Hepatocyte (in vitro differentiated cells): ENCODE data around the gene BHMT2. TPM values are rescaled to one million over a fixed set of nuclear protein-coding genes. Genes with fewer than 3 reads are reported as not detected.

Experiments used
- DNase-seq: peaks from one replicate; pipeline ENCODE4 v3.0.0-alpha.2; 2016; ENCODE audit warnings: low spot score
- H2AFZ ChIP-seq: fragments of 200-600 bp; sonication (generic); 2 replicates; pipeline ENCODE4 v1.6.0; 2016; ENCODE audit warnings: antibody characterized with exemption, mild to moderate bottlenecking
- H3K27ac ChIP-seq: fragments of 200-600 bp; sonication (generic); 2 replicates; pipeline ENCODE4 v1.5.1; 2016; ENCODE audit warnings: mild to moderate bottlenecking
- H3K27me3 ChIP-seq: fragments of 200-600 bp; sonication (generic); 2 replicates; pipeline ENCODE4 v1.6.1; 2016
- H3K36me3 ChIP-seq: fragments of 200-600 bp; sonication (generic); replicated peaks from 2 replicates; pipeline ENCODE4 v1.5.1; 2016; ENCODE audit warnings: low read depth; ENCODE audit not compliant: insufficient read depth
- H3K4me1 ChIP-seq: fragments of 200-600 bp; sonication (generic); 2 replicates; pipeline ENCODE4 v1.5.1; 2016; ENCODE audit warnings: mild to moderate bottlenecking, moderate library complexity; ENCODE audit not compliant: insufficient read depth
- H3K4me2 ChIP-seq: fragments of 200-600 bp; sonication (generic); 2 replicates; pipeline ENCODE4 v1.6.0; 2016
- H3K4me3 ChIP-seq: fragments of 200-600 bp; sonication (generic); 2 replicates; pipeline ENCODE4 v1.5.1; 2016; ENCODE audit warnings: mild to moderate bottlenecking
- H3K79me2 ChIP-seq: fragments of 200-600 bp; sonication (generic); 2 replicates; pipeline ENCODE4 v1.6.0; 2017; ENCODE audit warnings: mild to moderate bottlenecking
- H3K9me2 ChIP-seq: fragments of 200-600 bp; sonication (generic); replicated peaks from 2 replicates; pipeline ENCODE4 v1.6.0; 2017; ENCODE audit warnings: mild to moderate bottlenecking; ENCODE audit not compliant: insufficient read depth
- H3K9me3 ChIP-seq: fragments of 200-600 bp; sonication (generic); 2 replicates; pipeline ENCODE4 v1.5.1; 2016; ENCODE audit warnings: low read depth, mild to moderate bottlenecking
- H4K20me1 ChIP-seq: fragments of 200-600 bp; sonication (generic); 2 replicates; pipeline ENCODE4 v1.6.0; 2016; ENCODE audit warnings: mild to moderate bottlenecking; ENCODE audit not compliant: insufficient read depth, poor library complexity, severe bottlenecking
- CTCF ChIP-seq: fragments of 200-600 bp; sonication (generic); IDR thresholded peaks from 2 replicates; pipeline ENCODE4 v1.5.1; 2016; ENCODE audit warnings: antibody characterized with exemption, mild to moderate bottlenecking; ENCODE audit not compliant: poor library complexity
- EZH2 ChIP-seq: fragments of 200-600 bp; sonication (generic); IDR thresholded peaks from 2 replicates; pipeline ENCODE4 v1.6.1; 2016; ENCODE audit warnings: antibody characterized with exemption, mild to moderate bottlenecking, borderline replicate concordance
- EZH2phosphoT487 ChIP-seq: fragments of 200-600 bp; sonication (generic); IDR thresholded peaks from one replicate; pipeline ENCODE4 v1.6.1; 2018; ENCODE audit warnings: antibody characterized with exemption, mild to moderate bottlenecking, low read depth, moderate library complexity; ENCODE audit not compliant: unreplicated experiment, severe bottlenecking
- WGBS: methylation state at CpG from one replicate; pipeline ENCODE4 v1.1.6; 2016; ENCODE audit warnings: low lambda C conversion rate; ENCODE audit errors: missing lambda C conversion rate; 5-methylcytosine and 5-hydroxymethylcytosine counted together
- polyA plus RNA-seq: library from polyadenylated mRNA; unstranded; fragments of >200 nt; fragmentation: Nextera tagmentation; extraction: Ambion mirVana; gene quantifications from 2 replicates; pipeline ENCODE4 v1.2.1, GENCODE V29; 2016
- total RNA-seq: library from RNA; depleted of rRNA; stranded (reverse); fragments of >200 nt; gene quantifications from 2 replicates; pipeline ENCODE4 v1.2.3, GENCODE V29; 2014

BHMT2 gene
- total and polyA plus RNA-seq, 2 experiments from 2014 or later = not detected

DNA sequence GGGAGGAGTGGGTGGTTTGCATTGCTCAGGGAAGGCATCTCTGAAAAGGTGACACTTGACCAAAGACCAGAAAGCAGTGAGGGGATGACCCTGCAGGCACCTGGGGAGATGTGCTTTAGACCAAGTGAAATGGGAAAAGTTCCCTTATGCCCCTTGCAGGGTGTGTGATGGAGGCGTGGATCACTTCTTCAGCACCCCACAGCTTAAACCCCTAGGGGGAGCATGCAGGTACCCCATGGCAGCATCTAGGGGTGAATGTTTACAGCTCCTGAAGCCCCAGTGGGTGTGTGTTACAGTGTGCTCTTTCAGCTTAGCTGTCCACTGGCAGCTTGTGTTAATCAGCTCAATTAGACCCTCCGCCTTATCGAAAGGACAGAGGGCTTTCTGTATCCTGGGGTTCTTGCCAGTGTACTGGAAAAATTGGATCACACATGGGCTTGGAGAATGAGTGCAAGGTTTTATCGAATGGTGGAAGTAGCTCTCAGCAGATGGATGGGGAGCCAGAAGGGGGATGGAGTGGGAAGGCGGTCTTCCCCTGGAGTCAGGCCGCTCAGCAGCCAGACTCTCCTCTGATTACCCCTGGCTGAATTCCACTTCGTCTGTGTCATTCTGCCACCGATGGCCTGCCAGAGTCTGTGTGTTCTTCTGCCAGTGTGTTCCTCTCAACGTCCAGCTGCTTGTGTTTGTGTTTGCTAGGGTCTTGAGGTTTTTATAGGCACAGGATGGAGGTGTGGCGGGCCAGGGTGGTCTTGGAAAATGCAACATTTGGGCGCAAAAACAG lies 6.3 kb downstream of the BHMT2 start:
- no peaks in the 10 kb centered on the region for H3K36me3 ChIP-seq
- no peaks in the 10 kb centered on the region for H3K27me3 ChIP-seq
- TF ChIP-seq EZH2 (no peak), EZH2phosphoT487 (no peak), CTCF (no peak)
- no peaks in the 10 kb centered on the region for H3K9me3 ChIP-seq
- no peak overlapping the region for H3K27ac ChIP-seq
- no peak for DNase-seq
- no peak overlapping the region for H2AFZ ChIP-seq
- no peaks in the 10 kb centered on the region for H3K79me2 ChIP-seq
- H3K4me3 ChIP-seq = no peak overlapping the region
- no peaks in the 10 kb centered on the region for H4K20me1 ChIP-seq
- no peaks in the 10 kb centered on the region for H3K4me1 ChIP-seq
- H3K9me2 ChIP-seq = no peaks in the 10 kb centered on the region
- no peak overlapping the region for H3K4me2 ChIP-seq
- WGBS = 89% methylated on average over 11 of the region's 11 CpGs

DNA sequence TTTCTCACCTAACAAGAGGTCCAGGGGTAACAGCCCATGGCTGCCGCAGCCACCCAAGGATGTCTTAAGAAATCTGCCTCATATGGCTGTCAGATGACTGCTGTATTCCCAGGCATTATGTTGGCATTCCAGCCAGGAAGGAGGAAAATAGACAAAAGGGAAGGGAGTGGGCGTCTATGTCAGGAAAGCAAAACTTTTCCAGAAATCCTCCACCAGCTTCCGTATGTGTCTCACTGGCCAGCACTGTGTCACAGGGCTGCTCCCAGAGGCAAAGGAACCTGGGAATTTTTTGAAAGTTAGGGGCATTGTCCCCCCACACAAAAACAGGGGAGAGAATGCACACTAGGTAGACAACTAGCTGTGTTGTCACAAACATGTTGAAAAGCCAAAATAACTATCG lies 7.3 kb downstream of the BHMT2 start:
- WGBS = 87% methylated on average over 4 of the region's 4 CpGs
- DNase-seq = no peak
- no peak overlapping the region for H3K4me2 ChIP-seq
- no peaks in the 10 kb centered on the region for H3K27me3 ChIP-seq
- TF ChIP-seq EZH2phosphoT487 = no peak
- no peak for TF ChIP-seq CTCF
- TF ChIP-seq EZH2 = no peak
- no peaks in the 10 kb centered on the region for H3K36me3 ChIP-seq
- H3K27ac ChIP-seq = no peak overlapping the region
- H2AFZ ChIP-seq = no peak overlapping the region
- H3K9me3 ChIP-seq = no peaks in the 10 kb centered on the region
- no peak overlapping the region for H3K4me3 ChIP-seq
- H3K4me1 ChIP-seq = no peaks in the 10 kb centered on the region
- H3K79me2 ChIP-seq = no peaks in the 10 kb centered on the region
- no peaks in the 10 kb centered on the region for H3K9me2 ChIP-seq
- no peaks in the 10 kb centered on the region for H4K20me1 ChIP-seq

GRCh38 chr5:79077680-79078365 lies 8.3 kb downstream of the BHMT2 start:
- TF ChIP-seq EZH2phosphoT487 = no peak
- no peaks in the 10 kb centered on the region for H3K9me2 ChIP-seq
- no peaks in the 10 kb centered on the region for H3K36me3 ChIP-seq
- WGBS = 37% methylated on average over 3 of the region's 3 CpGs
- H3K4me2 ChIP-seq = no peak overlapping the region
- no peak for DNase-seq
- H2AFZ ChIP-seq = no peak overlapping the region
- H3K79me2 ChIP-seq = no peaks in the 10 kb centered on the region
- no peaks in the 10 kb centered on the region for H4K20me1 ChIP-seq
- H3K27ac ChIP-seq = no peak overlapping the region
- H3K27me3 ChIP-seq = no peaks in the 10 kb centered on the region
- no peaks in the 10 kb centered on the region for H3K9me3 ChIP-seq
- no peak overlapping the region for H3K4me3 ChIP-seq
- H3K4me1 ChIP-seq = no peaks in the 10 kb centered on the region

- Histone ChIP-seq H3K9me3 (no peaks in the 10 kb centered on the region), H3K36me3 (no peaks in the 10 kb centered on the region), H2AFZ (no peak overlapping the region), H3K79me2 (no peaks in the 10 kb centered on the region), H3K4me1 (no peaks in the 10 kb centered on the region), H3K27ac (no peak overlapping the region), H3K27me3 (no peaks in the 10 kb centered on the region), H3K4me3 (no peak overlapping the region), H4K20me1 (no peaks in the 10 kb centered on the region), H3K9me2 (no peaks in the 10 kb centered on the region), H3K4me2 (no peak overlapping the region)
- WGBS = 92% methylated on average over 2 of the region's 2 CpGs
- DNase-seq = no peak
- TF ChIP-seq EZH2 (no peak), EZH2phosphoT487 (no peak)
Measured at GRCh38 chr5:79080804-79081203, 11.2 kb downstream of the BHMT2 start.
